MM.1S (cell line): ENCODE results near the gene ZNF804B.

Experiments
- DNase-seq: peaks from one replicate; pipeline ENCODE4 v3.0.0-alpha.2; 2015
- H2AFZ ChIP-seq: fragments of 300-600 bp; sonication (generic); 2 replicates; pipeline ENCODE4 v1.6.0; 2016; ENCODE audit warnings: antibody characterized with exemption, low read length
- H3F3A ChIP-seq: fragments of 300-600 bp; sonication (generic); 2 replicates; pipeline ENCODE4 v1.6.1; 2016; ENCODE audit warnings: mild to moderate bottlenecking, antibody characterized with exemption, low read length, moderate library complexity, mixed read lengths; ENCODE audit not compliant: insufficient read depth
- H3K27ac ChIP-seq: fragments of 300-600 bp; sonication (generic); 2 replicates; pipeline ENCODE4 v1.5.1; 2016; ENCODE audit warnings: mild to moderate bottlenecking, low read length
- H3K27me3 ChIP-seq: fragments of 300-600 bp; sonication (generic); replicated peaks from 2 replicates; pipeline ENCODE4 v1.6.0; 2016; ENCODE audit warnings: low read length; ENCODE audit not compliant: insufficient read depth
- H3K36me3 ChIP-seq: fragments of 300-600 bp; sonication (generic); replicated peaks from 2 replicates; pipeline ENCODE4 v1.6.1; 2016; ENCODE audit warnings: mild to moderate bottlenecking, low read length, mixed read lengths; ENCODE audit not compliant: insufficient read depth
- H3K4me1 ChIP-seq: fragments of 300-600 bp; sonication (generic); 2 replicates; pipeline ENCODE4 v1.6.1; 2016; ENCODE audit warnings: low read length, mixed read lengths
- H3K4me2 ChIP-seq: fragments of 300-600 bp; sonication (generic); 2 replicates; pipeline ENCODE4 v1.6.0; 2016; ENCODE audit warnings: low read depth, low read length
- H3K4me3 ChIP-seq: fragments of 300-600 bp; sonication (generic); 2 replicates; pipeline ENCODE4 v1.5.1; 2016; ENCODE audit warnings: low read length, mixed read lengths
- H3K79me2 ChIP-seq: fragments of 300-600 bp; sonication (generic); 2 replicates; pipeline ENCODE4 v1.6.1; 2016; ENCODE audit warnings: mixed run types, low read length, mixed read lengths
- H3K9ac ChIP-seq: fragments of 300-600 bp; sonication (generic); 2 replicates; pipeline ENCODE4 v1.6.1; 2016; ENCODE audit warnings: low read length, mixed read lengths
- H3K9me2 ChIP-seq: fragments of 300-600 bp; sonication (generic); replicated peaks from 2 replicates; pipeline ENCODE4 v1.6.1; 2016; ENCODE audit warnings: mild to moderate bottlenecking, low read length, mixed read lengths; ENCODE audit not compliant: insufficient read depth
- H3K9me3 ChIP-seq: fragments of 300-600 bp; sonication (generic); replicated peaks from 2 replicates; pipeline ENCODE4 v1.6.1; 2016; ENCODE audit warnings: mild to moderate bottlenecking, low read length, mixed read lengths; ENCODE audit not compliant: insufficient read depth
- H4K20me1 ChIP-seq: fragments of 300-600 bp; sonication (generic); 2 replicates; pipeline ENCODE4 v1.6.1; 2016; ENCODE audit warnings: mild to moderate bottlenecking, low read length, moderate library complexity, mixed read lengths; ENCODE audit not compliant: insufficient read depth
- EZH2 ChIP-seq: fragments of 300-600 bp; sonication (generic); optimal IDR thresholded peaks from 2 replicates; pipeline ENCODE3; 2017; ENCODE audit warnings: low read depth, mild to moderate bottlenecking, antibody characterized with exemption, low read length, mixed read lengths
- EZH2phosphoT487 ChIP-seq: fragments of 300-600 bp; sonication (generic); IDR thresholded peaks from 2 replicates; pipeline ENCODE4 v1.6.1; 2018; ENCODE audit warnings: antibody characterized with exemption, low read length
- TF ChIP-seq, protein P1 (sequence below): fragments of 300-600 bp; sonication (generic); IDR thresholded peaks from 2 replicates; pipeline ENCODE4 v1.5.1; 2016; ENCODE audit warnings: antibody characterized with exemption, low read length, mixed read lengths

The ZNF804B gene

DNA sequence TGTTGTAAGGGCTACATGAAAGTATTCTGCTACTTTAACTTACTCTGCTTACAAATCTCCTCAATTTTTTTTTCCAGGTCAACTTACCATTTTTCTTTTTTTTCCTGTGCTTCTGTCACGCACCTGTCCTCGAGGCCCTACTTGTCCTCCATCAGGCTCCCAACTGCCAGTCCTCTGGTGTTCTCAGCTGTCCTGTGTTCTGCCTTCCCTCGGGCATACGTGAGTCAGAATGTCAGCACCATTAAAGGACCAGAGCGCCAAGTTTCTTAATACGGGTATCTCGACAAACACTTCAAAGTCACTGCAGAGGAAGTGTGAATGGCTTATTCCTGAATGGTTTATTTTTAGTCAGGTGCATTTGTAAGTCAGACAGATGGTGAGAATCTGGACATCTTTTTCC lies 36.1 kb downstream of the ZNF804B start, which contains the start of gene TEX47:
Gene TEX47 (minus strand): TSS at position 185 of the 400 bp plus-strand sequence. CDS start 795 bp downstream, outside the sequence.
- no peak for DNase-seq
- no peak within 1 kb of the TSS for H3K27ac ChIP-seq
- no peaks in the 10 kb centered on the region for H3K79me2 ChIP-seq
- H3K36me3 ChIP-seq: no peaks in the 10 kb centered on the region
- no peaks in the 10 kb centered on the region for H3K9me2 ChIP-seq
- no peak within 1 kb of the TSS for H2AFZ ChIP-seq
- no peaks in the 10 kb centered on the region for H4K20me1 ChIP-seq
- no peaks in the 10 kb centered on the region for H3F3A ChIP-seq
- TF ChIP-seq EZH2phosphoT487 (no peak), EZH2 (no peak)
- TF ChIP-seq, protein P1, sequence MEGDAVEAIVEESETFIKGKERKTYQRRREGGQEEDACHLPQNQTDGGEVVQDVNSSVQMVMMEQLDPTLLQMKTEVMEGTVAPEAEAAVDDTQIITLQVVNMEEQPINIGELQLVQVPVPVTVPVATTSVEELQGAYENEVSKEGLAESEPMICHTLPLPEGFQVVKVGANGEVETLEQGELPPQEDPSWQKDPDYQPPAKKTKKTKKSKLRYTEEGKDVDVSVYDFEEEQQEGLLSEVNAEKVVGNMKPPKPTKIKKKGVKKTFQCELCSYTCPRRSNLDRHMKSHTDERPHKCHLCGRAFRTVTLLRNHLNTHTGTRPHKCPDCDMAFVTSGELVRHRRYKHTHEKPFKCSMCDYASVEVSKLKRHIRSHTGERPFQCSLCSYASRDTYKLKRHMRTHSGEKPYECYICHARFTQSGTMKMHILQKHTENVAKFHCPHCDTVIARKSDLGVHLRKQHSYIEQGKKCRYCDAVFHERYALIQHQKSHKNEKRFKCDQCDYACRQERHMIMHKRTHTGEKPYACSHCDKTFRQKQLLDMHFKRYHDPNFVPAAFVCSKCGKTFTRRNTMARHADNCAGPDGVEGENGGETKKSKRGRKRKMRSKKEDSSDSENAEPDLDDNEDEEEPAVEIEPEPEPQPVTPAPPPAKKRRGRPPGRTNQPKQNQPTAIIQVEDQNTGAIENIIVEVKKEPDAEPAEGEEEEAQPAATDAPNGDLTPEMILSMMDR: no peak
- H3K27me3 ChIP-seq: no peaks in the 10 kb centered on the region
- no peak within 1 kb of the TSS for H3K4me3 ChIP-seq
- no peak within 1 kb of the TSS for H3K9ac ChIP-seq
- no peaks in the 10 kb centered on the region for H3K9me3 ChIP-seq
- H3K4me2 ChIP-seq: no peak within 1 kb of the TSS
- no peaks in the 10 kb centered on the region for H3K4me1 ChIP-seq

DNA sequence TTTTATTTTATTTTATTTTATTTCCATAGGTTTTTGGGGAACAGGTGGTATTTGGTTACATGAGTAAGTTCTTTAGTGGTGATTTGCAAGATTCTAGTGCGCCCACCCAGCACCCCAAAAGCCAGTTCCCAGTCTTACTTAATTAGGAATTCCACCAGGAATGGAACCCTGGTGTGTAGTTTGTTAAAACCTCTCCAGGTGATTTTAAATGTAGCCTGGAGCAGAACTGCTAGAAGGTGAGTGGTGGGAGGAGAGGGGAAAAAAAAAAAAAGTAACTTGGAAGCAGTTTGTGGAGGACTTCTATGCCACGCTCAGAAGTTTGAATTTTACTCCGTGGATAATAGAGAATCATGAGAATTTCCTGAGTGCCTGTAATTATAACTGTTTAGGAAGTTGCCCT lies 41.5 kb downstream of the ZNF804B start:
- H3K27ac ChIP-seq: no peak overlapping the region
- no peak overlapping the region for H2AFZ ChIP-seq
- no peak overlapping the region for H3K9ac ChIP-seq
- no peak for DNase-seq
- no peaks in the 10 kb centered on the region for H3K79me2 ChIP-seq
- no peaks in the 10 kb centered on the region for H4K20me1 ChIP-seq
- H3K4me2 ChIP-seq: no peak overlapping the region
- no peaks in the 10 kb centered on the region for H3F3A ChIP-seq
- H3K9me2 ChIP-seq: no peaks in the 10 kb centered on the region
- TF ChIP-seq EZH2phosphoT487: no peak
- TF ChIP-seq, protein P1: no peak
- TF ChIP-seq EZH2: no peak
- H3K4me3 ChIP-seq: no peak overlapping the region
- no peaks in the 10 kb centered on the region; the same call in 1 of the 2 replicates for H3K36me3 ChIP-seq
- no peaks in the 10 kb centered on the region for H3K9me3 ChIP-seq
- no peaks in the 10 kb centered on the region for H3K4me1 ChIP-seq
- H3K27me3 ChIP-seq: no peaks in the 10 kb centered on the region

DNA sequence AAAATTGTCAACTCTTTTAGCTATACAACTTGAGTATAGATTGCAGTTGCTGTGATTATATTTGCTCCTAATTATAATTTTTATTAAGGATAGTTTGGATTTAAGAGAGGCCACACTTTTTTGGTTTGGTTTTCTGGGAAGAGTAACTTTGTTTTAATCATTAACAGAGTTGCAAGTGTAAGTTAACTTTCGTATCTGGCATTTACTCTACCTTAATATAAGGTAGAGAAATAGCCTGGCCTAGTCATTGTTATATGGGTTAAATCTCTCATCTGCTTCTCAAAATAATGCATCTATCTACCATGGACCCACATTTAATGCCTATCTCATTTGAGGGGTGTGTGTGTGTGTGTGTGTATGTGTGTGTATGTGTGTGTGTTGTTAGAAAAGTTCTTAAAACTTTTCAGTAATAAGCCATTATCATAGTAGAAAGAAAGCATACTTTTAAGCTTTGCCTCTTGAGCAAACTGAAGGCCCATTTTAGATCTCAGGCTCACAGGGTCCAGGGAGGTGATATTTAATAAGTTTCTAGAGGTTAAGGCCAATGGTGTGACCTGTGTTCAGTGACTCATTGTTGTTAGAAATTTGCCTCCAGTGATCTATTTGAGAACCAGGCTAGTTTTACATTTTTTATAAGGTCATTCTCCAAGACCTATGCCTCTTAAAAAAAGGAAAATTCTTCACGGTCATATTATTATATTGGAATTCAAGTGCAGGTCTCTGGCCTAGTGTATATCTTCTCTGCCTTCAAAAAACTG lies 47.0 kb downstream of the ZNF804B start:
- no peak for DNase-seq
- no peak overlapping the region for H3K4me2 ChIP-seq
- no peaks in the 10 kb centered on the region for H3K79me2 ChIP-seq
- no peaks in the 10 kb centered on the region for H3K4me1 ChIP-seq
- no peaks in the 10 kb centered on the region for H3F3A ChIP-seq
- H2AFZ ChIP-seq: no peak overlapping the region
- H3K27ac ChIP-seq: no peak overlapping the region
- no peaks in the 10 kb centered on the region for H3K9me2 ChIP-seq
- H3K27me3 ChIP-seq: no peaks in the 10 kb centered on the region
- no peak overlapping the region for H3K9ac ChIP-seq
- no peaks in the 10 kb centered on the region for H3K9me3 ChIP-seq
- no peak overlapping the region for H3K4me3 ChIP-seq
- no peaks in the 10 kb centered on the region for H4K20me1 ChIP-seq
- TF ChIP-seq EZH2phosphoT487 (no peak), EZH2 (no peak)
- TF ChIP-seq, protein P1: no peak
- no peaks in the 10 kb centered on the region; the same call in 1 of the 2 replicates for H3K36me3 ChIP-seq
